ENCODE results near the gene SLC9A3.
A peak's percentile ranks its signal among the peaks of the same experiment; 100 is the strongest.

The SLC9A3 gene

GRCh38 chr5:528629-529511 lies 4.6 kb upstream of the SLC9A3 start:
- Histone ChIP-seq H3K27me3 (ENCODE audit: control insufficient read depth, insufficient read depth, low read length) (peaks cover 79% of the 10 kb centered on the region), H3K4me3 (ENCODE audit: low read length) (no peak overlapping the region), H3K9me3 (ENCODE audit: control insufficient read depth, low read depth, low read length) (no peaks in the 10 kb centered on the region), H3K36me3 (ENCODE audit: control insufficient read depth, low read depth, low read length) (no peaks in the 10 kb centered on the region), H3K9ac (ENCODE audit: low read length) (no peak overlapping the region), H3K27ac (ENCODE audit: low read length) (no peak overlapping the region), H3K4me1 (ENCODE audit: control insufficient read depth, low read depth, low read length) (peaks cover 3% of the 10 kb centered on the region)

- H3K4me1 ChIP-seq (ENCODE audit: control insufficient read depth, low read depth, low read length): peaks cover 7% of the 10 kb centered on the region
- H3K27me3 ChIP-seq (ENCODE audit: control insufficient read depth, insufficient read depth, low read length): peaks cover 88% of the 10 kb centered on the region
- H3K27ac ChIP-seq (ENCODE audit: low read length): no peak overlapping the region
- no peak overlapping the region for H3K9ac ChIP-seq (ENCODE audit: low read length)
- H3K4me3 ChIP-seq (ENCODE audit: low read length): no peak overlapping the region
- H3K9me3 ChIP-seq (ENCODE audit: control insufficient read depth, low read depth, low read length): no peaks in the 10 kb centered on the region
- no peaks in the 10 kb centered on the region for H3K36me3 ChIP-seq (ENCODE audit: control insufficient read depth, low read depth, low read length)
These were observed 3.7 kb upstream of the SLC9A3 start for GRCh38 chr5:527646-528628.

- Histone ChIP-seq H3K36me3 (ENCODE audit: control insufficient read depth, low read depth, low read length) (no peaks in the 10 kb centered on the region), H3K4me1 (ENCODE audit: control insufficient read depth, low read depth, low read length) (peaks cover 8% of the 10 kb centered on the region), H3K9ac (ENCODE audit: low read length) (no peak overlapping the region), H3K27ac (ENCODE audit: low read length) (no peak overlapping the region), H3K27me3 (ENCODE audit: control insufficient read depth, insufficient read depth, low read length) (peaks cover 98% of the 10 kb centered on the region), H3K9me3 (ENCODE audit: control insufficient read depth, low read depth, low read length) (no peaks in the 10 kb centered on the region), H3K4me3 (ENCODE audit: low read length) (no peak overlapping the region)
These were observed 2.3 kb upstream of the SLC9A3 start for GRCh38 chr5:526456-527088.

GRCh38 chr5:525916-526315 lies 1.7 kb upstream of the SLC9A3 start:
- Histone ChIP-seq H3K27ac (ENCODE audit: low read length) (no peak overlapping the region), H3K9me3 (ENCODE audit: control insufficient read depth, low read depth, low read length) (no peaks in the 10 kb centered on the region), H3K27me3 (ENCODE audit: control insufficient read depth, insufficient read depth, low read length) (peaks cover 97% of the 10 kb centered on the region), H3K4me3 (ENCODE audit: low read length) (no peak overlapping the region), H3K4me1 (ENCODE audit: control insufficient read depth, low read depth, low read length) (peaks cover 8% of the 10 kb centered on the region), H3K9ac (ENCODE audit: low read length) (no peak overlapping the region), H3K36me3 (ENCODE audit: control insufficient read depth, low read depth, low read length) (no peaks in the 10 kb centered on the region)

GRCh38 chr5:524973-525761 lies 918 bp upstream of the SLC9A3 start:
- Histone ChIP-seq H3K36me3 (ENCODE audit: control insufficient read depth, low read depth, low read length) (no peaks in the 10 kb centered on the region), H3K9me3 (ENCODE audit: control insufficient read depth, low read depth, low read length) (no peaks in the 10 kb centered on the region), H3K4me3 (ENCODE audit: low read length) (no peak overlapping the region), H3K27me3 (ENCODE audit: control insufficient read depth, insufficient read depth, low read length) (peaks cover 89% of the 10 kb centered on the region), H3K9ac (ENCODE audit: low read length) (no peak overlapping the region), H3K27ac (ENCODE audit: low read length) (no peak overlapping the region), H3K4me1 (ENCODE audit: control insufficient read depth, low read depth, low read length) (peaks cover 8% of the 10 kb centered on the region)

- H3K9me3 ChIP-seq (ENCODE audit: control insufficient read depth, low read depth, low read length): no peaks in the 10 kb centered on the region
- no peaks in the 10 kb centered on the region for H3K36me3 ChIP-seq (ENCODE audit: control insufficient read depth, low read depth, low read length)
- peaks cover 5% of the 10 kb centered on the region for H3K4me1 ChIP-seq (ENCODE audit: control insufficient read depth, low read depth, low read length)
- peaks cover 74% of the 10 kb centered on the region for H3K27me3 ChIP-seq (ENCODE audit: control insufficient read depth, insufficient read depth, low read length)
- no peak overlapping the region for H3K9ac ChIP-seq (ENCODE audit: low read length)
- H3K27ac ChIP-seq (ENCODE audit: low read length): no peak overlapping the region
- peak overlapping the region; percentile 30 for H3K4me3 ChIP-seq (ENCODE audit: low read length)
These were observed 617 bp downstream of the SLC9A3 start for GRCh38 chr5:523441-524222.

GRCh38 chr5:522899-523440 lies 1.3 kb downstream of the SLC9A3 start:
- Histone ChIP-seq H3K9ac (ENCODE audit: low read length) (no peak overlapping the region), H3K4me1 (ENCODE audit: control insufficient read depth, low read depth, low read length) (peaks cover 5% of the 10 kb centered on the region), H3K9me3 (ENCODE audit: control insufficient read depth, low read depth, low read length) (no peaks in the 10 kb centered on the region), H3K27me3 (ENCODE audit: control insufficient read depth, insufficient read depth, low read length) (peaks cover 69% of the 10 kb centered on the region), H3K27ac (ENCODE audit: low read length) (no peak overlapping the region), H3K4me3 (ENCODE audit: low read length) (peak overlapping the region; percentile 30), H3K36me3 (ENCODE audit: control insufficient read depth, low read depth, low read length) (no peaks in the 10 kb centered on the region)

GRCh38 chr5:522116-522515 lies 2.1 kb downstream of the SLC9A3 start:
- peaks cover 61% of the 10 kb centered on the region for H3K27me3 ChIP-seq (ENCODE audit: control insufficient read depth, insufficient read depth, low read length)
- H3K4me1 ChIP-seq (ENCODE audit: control insufficient read depth, low read depth, low read length): peaks cover 5% of the 10 kb centered on the region
- no peak overlapping the region for H3K4me3 ChIP-seq (ENCODE audit: low read length)
- H3K36me3 ChIP-seq (ENCODE audit: control insufficient read depth, low read depth, low read length): no peaks in the 10 kb centered on the region
- no peak overlapping the region for H3K9ac ChIP-seq (ENCODE audit: low read length)
- H3K27ac ChIP-seq (ENCODE audit: low read length): no peak overlapping the region
- no peaks in the 10 kb centered on the region for H3K9me3 ChIP-seq (ENCODE audit: control insufficient read depth, low read depth, low read length)

- H3K9me3 ChIP-seq (ENCODE audit: control insufficient read depth, low read depth, low read length): no peaks in the 10 kb centered on the region
- peaks cover 5% of the 10 kb centered on the region for H3K4me1 ChIP-seq (ENCODE audit: control insufficient read depth, low read depth, low read length)
These were observed 2.6 kb downstream of the SLC9A3 start for GRCh38 chr5:521680-522079.

GRCh38 chr5:520850-521226 lies 3.4 kb downstream of the SLC9A3 start:
- no peaks in the 10 kb centered on the region for H3K36me3 ChIP-seq (ENCODE audit: control insufficient read depth, low read depth, low read length)
- H3K27me3 ChIP-seq (ENCODE audit: control insufficient read depth, insufficient read depth, low read length): peaks cover 48% of the 10 kb centered on the region
- H3K27ac ChIP-seq (ENCODE audit: low read length): no peak overlapping the region
- no peaks in the 10 kb centered on the region for H3K9me3 ChIP-seq (ENCODE audit: control insufficient read depth, low read depth, low read length)
- H3K4me1 ChIP-seq (ENCODE audit: control insufficient read depth, low read depth, low read length): peaks cover 5% of the 10 kb centered on the region
- no peak overlapping the region for H3K9ac ChIP-seq (ENCODE audit: low read length)
- no peak overlapping the region for H3K4me3 ChIP-seq (ENCODE audit: low read length)

More at GRCh38 chr5:521680-522079, 2.6 kb downstream of the SLC9A3 start:
- Histone ChIP-seq H3K9ac (ENCODE audit: low read length) (no peak overlapping the region), H3K27me3 (ENCODE audit: control insufficient read depth, insufficient read depth, low read length) (peaks cover 56% of the 10 kb centered on the region), H3K36me3 (ENCODE audit: control insufficient read depth, low read depth, low read length) (no peaks in the 10 kb centered on the region), H3K4me3 (ENCODE audit: low read length) (no peak overlapping the region), H3K27ac (ENCODE audit: low read length) (no peak overlapping the region)
